ENCODE data around the gene MGAT5.

The MGAT5 gene

DNA sequence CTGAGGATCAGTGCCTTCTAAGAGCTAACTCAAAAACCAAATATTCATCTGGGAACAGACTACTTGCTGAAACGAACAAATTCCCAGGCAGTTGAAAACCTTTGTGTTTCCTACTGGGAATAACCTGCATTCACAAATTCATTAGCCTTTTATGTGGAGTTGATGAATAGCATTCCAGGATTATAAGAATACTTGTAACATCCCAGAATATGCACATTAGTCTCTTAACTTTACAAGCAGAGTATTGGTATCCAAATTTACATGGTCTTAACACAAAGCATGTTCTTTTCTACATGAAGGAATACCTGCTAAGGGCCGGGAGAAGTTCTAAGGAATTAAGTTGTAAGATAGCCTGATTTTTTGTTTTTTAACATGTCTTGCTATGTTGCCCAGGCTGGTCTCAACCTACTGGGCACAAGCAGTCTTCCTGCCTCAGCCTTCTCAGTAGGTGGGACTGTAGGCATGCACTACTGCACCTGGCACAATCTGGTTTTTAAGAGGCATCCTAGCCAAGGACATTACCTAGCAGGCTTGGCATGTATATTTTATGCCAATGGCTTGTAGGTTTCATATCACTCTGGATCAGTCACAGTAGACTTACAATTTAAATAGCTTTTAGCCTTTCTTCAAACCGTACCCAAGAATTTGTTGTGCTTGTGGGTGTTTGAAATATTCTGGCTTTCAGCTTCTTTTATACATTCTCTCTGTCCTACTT is 50.7 kb downstream of the MGAT5 start:
- TF ChIP-seq POLR2A (IDR thresholded peaks at IDR 0.05; ENCODE audit: low read depth, low read length), result no peak
- DNase-seq (ENCODE audit: insufficient read length, low spot score), result no peak
- FAIRE-seq, result no peak

DNA sequence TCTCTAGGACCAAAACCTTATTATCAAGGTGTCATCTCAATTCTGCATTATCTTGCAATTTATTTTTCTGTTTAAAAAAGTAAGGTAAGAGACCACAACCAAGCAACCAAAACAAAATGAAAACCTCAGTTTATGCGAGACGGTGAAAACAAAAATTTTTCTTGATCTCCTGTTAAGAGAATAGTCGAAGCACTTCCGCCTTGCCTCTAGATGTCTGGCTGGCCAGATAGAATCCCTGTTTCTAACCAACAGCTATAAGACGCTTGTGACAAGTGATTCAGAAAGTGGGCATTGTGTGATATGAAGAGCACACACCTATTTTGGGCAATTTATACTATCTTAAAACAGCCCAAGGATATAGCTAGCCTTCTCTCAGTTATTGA is 51.2 kb downstream of the MGAT5 start:
- FAIRE-seq, result no peak
- DNase-seq (ENCODE audit: insufficient read length, low spot score), result no peak
- no peak for TF ChIP-seq POLR2A (IDR thresholded peaks at IDR 0.05; ENCODE audit: low read depth, low read length)

GRCh38 chr2:134306521-134306920 is 52.6 kb downstream of the MGAT5 start:
- no peak for TF ChIP-seq POLR2A (IDR thresholded peaks at IDR 0.05; ENCODE audit: low read depth, low read length)
- FAIRE-seq (no peak), DNase-seq (ENCODE audit: insufficient read length, low spot score) (no peak)

- TF ChIP-seq POLR2A (IDR thresholded peaks at IDR 0.05; ENCODE audit: low read depth, low read length), result no peak
- DNase-seq (ENCODE audit: insufficient read length, low spot score) (no peak), FAIRE-seq (peak; percentile 71)
Measured at GRCh38 chr2:134307334-134307733, 53.5 kb downstream of the MGAT5 start.

DNA sequence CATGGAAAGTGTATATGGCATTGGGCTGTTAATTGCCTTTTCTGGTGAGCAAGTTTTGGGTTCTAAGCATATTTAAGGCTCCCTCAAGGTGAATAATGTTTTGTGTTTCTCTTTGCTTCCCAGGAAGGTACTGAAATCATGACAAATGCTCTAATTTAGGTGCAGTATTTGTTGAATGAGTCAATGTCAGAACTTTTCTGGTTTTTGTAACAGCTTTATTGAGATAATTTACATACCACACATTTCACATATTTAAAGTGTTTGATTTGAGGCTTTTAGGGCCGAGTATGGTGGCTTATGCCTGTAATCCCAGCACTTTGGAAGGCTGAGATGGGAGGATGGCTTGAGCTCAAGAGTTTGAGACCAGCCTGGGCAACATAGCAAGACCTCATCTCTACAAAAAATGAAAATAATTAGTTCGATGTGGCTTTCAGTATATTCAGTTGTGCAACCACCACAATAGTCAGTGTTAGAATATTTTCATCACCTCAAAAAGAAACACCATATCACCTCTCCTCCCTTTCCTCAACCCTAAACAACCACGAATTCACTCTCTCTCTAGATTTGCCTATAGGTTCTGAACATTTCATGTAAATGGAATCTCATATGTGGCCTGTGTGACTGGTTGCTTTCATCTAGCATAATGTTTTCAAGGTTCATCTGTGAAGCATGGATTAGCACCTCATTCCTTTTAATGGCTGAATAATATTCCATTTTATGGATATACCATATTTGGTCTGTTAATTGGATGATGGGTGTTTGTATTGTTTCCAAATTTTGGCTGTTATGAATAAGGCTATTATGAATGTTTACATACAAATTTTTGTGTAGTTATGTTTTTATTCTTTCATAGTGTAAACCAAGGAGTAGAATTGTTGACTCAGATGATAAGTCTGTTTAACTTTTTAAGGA is 54.9 kb downstream of the MGAT5 start:
- TF ChIP-seq POLR2A (IDR thresholded peaks at IDR 0.05; ENCODE audit: low read depth, low read length), result no peak
- DNase-seq (ENCODE audit: insufficient read length, low spot score), result no peak
- FAIRE-seq, result no peak

DNA sequence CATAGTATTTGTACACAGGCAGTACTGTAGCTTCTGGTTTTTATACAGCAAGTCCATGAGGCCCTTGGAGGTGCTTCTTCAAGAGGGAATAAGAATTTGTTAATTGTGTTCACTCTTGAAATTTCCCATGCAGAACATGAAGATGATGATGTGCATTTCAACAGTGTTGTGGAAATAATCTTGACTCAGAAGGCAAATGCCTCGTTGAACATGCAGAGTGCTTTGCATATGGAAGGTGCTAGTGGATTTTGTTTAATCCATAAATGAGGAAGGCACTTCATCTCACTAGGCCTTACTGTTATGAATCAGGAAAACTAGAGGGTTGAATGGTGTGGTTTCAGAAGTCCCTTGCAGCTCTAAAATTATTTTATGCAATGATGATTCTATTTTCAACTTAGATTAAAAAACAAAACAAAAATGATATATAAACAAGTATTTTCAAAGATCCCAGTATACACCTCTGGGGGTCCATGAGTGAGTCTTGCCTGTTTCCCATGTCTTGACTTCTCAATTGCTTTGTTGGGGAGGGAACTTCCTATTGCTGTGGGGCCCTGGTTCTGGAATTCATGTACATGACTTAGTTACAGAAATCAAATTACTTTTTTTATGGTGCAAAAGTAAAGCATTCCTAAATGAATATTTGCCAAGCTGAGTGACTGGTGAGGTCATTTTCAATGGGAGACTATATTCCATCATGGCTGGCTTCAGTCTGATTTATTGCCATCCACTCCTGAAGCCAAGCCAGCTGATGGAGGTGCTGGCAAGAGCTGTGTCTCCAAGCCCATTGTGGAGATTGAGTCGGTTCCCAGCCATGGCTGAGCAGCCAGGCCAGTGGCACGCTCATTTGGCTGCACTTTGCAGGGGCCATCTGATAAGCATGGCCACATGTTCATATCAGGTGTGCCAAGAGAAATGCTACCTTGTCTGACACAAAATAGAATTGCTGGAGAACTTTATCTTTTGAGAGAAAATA is 56.5 kb downstream of the MGAT5 start:
- FAIRE-seq, result no peak
- TF ChIP-seq POLR2A (IDR thresholded peaks at IDR 0.05; ENCODE audit: low read depth, low read length), result no peak
- DNase-seq (ENCODE audit: insufficient read length, low spot score), result no peak

DNA sequence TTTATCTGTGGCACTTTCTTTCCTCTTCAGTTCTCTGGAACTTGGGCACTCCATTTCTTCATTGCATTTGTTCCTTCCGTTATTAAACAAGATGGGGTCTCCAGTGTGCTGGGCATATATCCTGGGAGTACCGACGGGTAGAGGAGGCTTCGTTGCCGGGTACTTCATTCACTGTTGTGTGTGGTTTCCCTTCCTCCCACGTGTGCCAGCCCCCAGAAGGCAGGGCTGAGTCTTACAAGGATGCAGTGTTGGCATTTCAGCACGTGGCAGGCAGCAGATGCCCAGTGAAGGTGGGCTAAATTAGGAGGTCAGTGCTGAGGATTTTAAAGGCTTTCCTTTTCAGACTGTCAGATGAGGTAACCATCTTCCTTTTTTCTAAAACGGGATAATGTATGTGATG is 58.6 kb downstream of the MGAT5 start:
- DNase-seq (ENCODE audit: insufficient read length, low spot score) (no peak), FAIRE-seq (no peak)
- no peak for TF ChIP-seq POLR2A (IDR thresholded peaks at IDR 0.05; ENCODE audit: low read depth, low read length)

GRCh38 chr2:134314202-134314601 is 60.3 kb downstream of the MGAT5 start:
- DNase-seq (ENCODE audit: insufficient read length, low spot score), result no peak
- no peak for TF ChIP-seq POLR2A (IDR thresholded peaks at IDR 0.05; ENCODE audit: low read depth, low read length)
- FAIRE-seq, result no peak

- TF ChIP-seq POLR2A (IDR thresholded peaks at IDR 0.05; ENCODE audit: low read depth, low read length), result no peak
- DNase-seq (ENCODE audit: insufficient read length, low spot score) (no peak), FAIRE-seq (no peak)
Measured at GRCh38 chr2:134314681-134315368, 61.0 kb downstream of the MGAT5 start.

DNA sequence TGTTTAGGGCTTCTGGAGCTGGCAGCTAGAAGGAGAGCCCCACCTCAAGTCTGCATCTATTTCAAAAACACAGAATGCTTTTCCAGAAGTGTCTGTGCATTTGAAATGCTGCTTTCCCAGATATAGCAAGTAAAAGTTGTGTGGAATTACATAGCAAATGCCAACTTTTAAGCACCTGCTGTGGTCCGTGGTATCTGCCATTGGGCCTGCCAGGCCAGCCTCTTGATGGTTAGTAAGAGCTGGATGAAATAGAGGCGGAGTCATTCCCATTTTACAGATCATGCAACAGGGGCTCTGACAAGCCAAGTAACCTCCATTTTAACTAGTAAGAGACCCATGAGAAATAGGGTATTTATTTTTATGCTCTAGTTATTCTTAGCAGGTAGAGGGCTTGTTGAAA is 61.6 kb downstream of the MGAT5 start:
- FAIRE-seq, result no peak
- no peak for DNase-seq (ENCODE audit: insufficient read length, low spot score)

GRCh38 chr2:134319596-134320254 is 65.9 kb downstream of the MGAT5 start:
- TF ChIP-seq POLR2A (IDR thresholded peaks at IDR 0.05; ENCODE audit: low read depth, low read length), result no peak
- DNase-seq (ENCODE audit: insufficient read length, low spot score), result no peak
- no peak for FAIRE-seq

More for the DNA sequence above, 61.6 kb downstream of the MGAT5 start:
- no peak for TF ChIP-seq POLR2A (IDR thresholded peaks at IDR 0.05; ENCODE audit: low read depth, low read length)

GRCh38 chr2:134320930-134321329 is 67.1 kb downstream of the MGAT5 start:
- FAIRE-seq, result no peak
- no peak for TF ChIP-seq POLR2A (IDR thresholded peaks at IDR 0.05; ENCODE audit: low read depth, low read length)
- no peak for DNase-seq (ENCODE audit: insufficient read length, low spot score)

GRCh38 chr2:134323777-134324176 is 69.9 kb downstream of the MGAT5 start:
- no peak for TF ChIP-seq POLR2A (IDR thresholded peaks at IDR 0.05; ENCODE audit: low read depth, low read length)
- FAIRE-seq (no peak), DNase-seq (ENCODE audit: insufficient read length, low spot score) (no peak)
